A549 (cell line): ENCODE measurements around the gene ETS2. TPM values are rescaled to one million over a fixed set of nuclear protein-coding genes. Genes with fewer than 3 reads are reported as not detected.

Source experiments
- ATAC-seq, 2 experiments: fragments of 200-7000 bp in 1 of 2; fragments of >200 bp in 1 of 2; cut with Nextera tagmentation in 1 of 2; cut with Tn5 transposase in 1 of 2; 3 replicates each; pipeline versions ENCODE4 v1.8.0 to v1.9.1; 2018 to 2020; ENCODE audit warnings: mild to moderate bottlenecking in 1 of 2, moderate library complexity in 1 of 2
- CTCF ChIA-PET: fragments of 300-600 bp; sonication (Branson Sonifier 250); formaldehyde crosslinking; extraction: SDS; loops from one replicate; lab custom pipeline; 2021; ENCODE audit warnings: antibody characterized with exemption, inconsistent platforms; lab: Yijun Ruan, JAX
- POLR2A ChIA-PET: fragments of 350-600 bp; formaldehyde crosslinking; extraction: SDS; loops from one replicate; lab custom pipeline; 2021; ENCODE audit warnings: antibody characterized with exemption, inconsistent platforms; lab: Yijun Ruan, JAX
- DNase-seq, 2 experiments: peaks; one replicate each; pipeline versions ENCODE4 v3.0.0 to v3.0.0-alpha.2; 2011 to 2016; ENCODE audit warnings: low read depth in 1 of 2, low spot score in 1 of 2
- FAIRE-seq: peaks from 2 replicates; lab custom pipeline; 2011; peaks lifted over from hg19 to GRCh38; lab: Jason Lieb, UNC
- H3K27ac ChIP-seq, 2 experiments: fragments of >200 bp; sonication (Bioruptor Twin); formaldehyde crosslinking; 3 replicates each; pipeline ENCODE4 v1.5.1; 2016 to 2017
- H3K4me1 ChIP-seq: fragments of >200 bp; sonication (Bioruptor Twin); formaldehyde crosslinking; 3 replicates; pipeline ENCODE4 v1.6.1; 2016
- H3K4me2 ChIP-seq: fragments of >200 bp; sonication (Bioruptor Twin); formaldehyde crosslinking; 3 replicates; pipeline ENCODE4 v1.6.1; 2016
- H3K4me3 ChIP-seq: fragments of >200 bp; sonication (Bioruptor Twin); formaldehyde crosslinking; 3 replicates; pipeline ENCODE4 v1.5.1; 2016
- H3K9me3 ChIP-seq: fragments of >200 bp; sonication (Bioruptor Twin); formaldehyde crosslinking; 3 replicates; pipeline ENCODE4 v1.6.1; 2016
- CEBPB ChIP-seq, 2 experiments: fragments of >200 bp in 1 of 2; sonication (Bioruptor Twin) in 1 of 2; formaldehyde crosslinking in 1 of 2; IDR thresholded peaks; 2 replicates each; pipeline ENCODE4 v1.6.1; 2012 to 2016
- CHD4 ChIP-seq: fragments of 200-600 bp; sonication (generic); IDR thresholded peaks from 2 replicates; pipeline ENCODE4 v1.6.1; 2016; ENCODE audit warnings: antibody characterized with exemption, mild to moderate bottlenecking, borderline replicate concordance
- EHMT2 ChIP-seq: fragments of 200-600 bp; sonication (generic); IDR thresholded peaks from 2 replicates; pipeline ENCODE4 v1.6.1; 2016; ENCODE audit warnings: antibody characterized with exemption, low read depth, mild to moderate bottlenecking, moderate library complexity
- FOSL2 ChIP-seq, 2 experiments: fragments of 450-650 bp in 1 of 2; fragments of >200 bp in 1 of 2; sonication (Bioruptor Twin) in 1 of 2; formaldehyde crosslinking; IDR thresholded peaks; 2 replicates each; pipeline versions ENCODE4 v1.5.0 to v1.6.1; 2016 to 2020; ENCODE audit warnings: mild to moderate bottlenecking in 1 of 2, moderate library complexity in 1 of 2
- GATA3 ChIP-seq: IDR thresholded peaks from 2 replicates; pipeline ENCODE4 v1.6.1; 2012; ENCODE audit warnings: borderline replicate concordance
- HDAC2 ChIP-seq: fragments of 200-600 bp; sonication (generic); IDR thresholded peaks from 2 replicates; pipeline ENCODE4 v1.6.1; 2016
- HOXB5 ChIP-seq: fragments of 250-450 bp; sonication (Bioruptor Pico); IDR thresholded peaks from 2 replicates; pipeline ENCODE4 v1.5.0; 2020; ENCODE audit warnings: mild to moderate bottlenecking, moderate library complexity
- JUNB ChIP-seq: fragments of >200 bp; sonication (Bioruptor Twin); formaldehyde crosslinking; IDR thresholded peaks from 2 replicates; pipeline ENCODE4 v1.6.1; 2016
- KDM1A ChIP-seq: fragments of 200-600 bp; sonication (generic); IDR thresholded peaks from 2 replicates; pipeline ENCODE4 v1.6.1; 2016; ENCODE audit warnings: low read depth, mild to moderate bottlenecking
- MAFK ChIP-seq: fragments of 450-650 bp; IDR thresholded peaks from 2 replicates; pipeline ENCODE4 v1.6.1; 2014; ENCODE audit not compliant: partially characterized antibody
- NFE2L2 ChIP-seq: fragments of 150-350 bp; conservative IDR thresholded peaks from 2 replicates; pipeline ENCODE4 v1.6.1; 2014; ENCODE audit warnings: low read length
- NPAS2 ChIP-seq: fragments of 250-450 bp; sonication (Bioruptor Pico); IDR thresholded peaks from 2 replicates; pipeline ENCODE4 v1.8.0; 2022; ENCODE audit warnings: mild to moderate bottlenecking, moderate library complexity, borderline replicate concordance
- NR3C1 ChIP-seq: fragments of >200 bp; sonication (Bioruptor Twin); formaldehyde crosslinking; IDR thresholded peaks from 3 replicates; pipeline ENCODE4 v1.6.1; 2017
- PHF8 ChIP-seq: fragments of 200-600 bp; sonication (generic); IDR thresholded peaks from 2 replicates; pipeline ENCODE4 v1.6.1; 2016; ENCODE audit warnings: low read depth, mild to moderate bottlenecking, antibody characterized with exemption, moderate library complexity, borderline replicate concordance
- POLR2AphosphoS2 ChIP-seq: conservative IDR thresholded peaks from 2 replicates; pipeline ENCODE4 v1.6.1; 2012; ENCODE audit warnings: low read length, improper control_type of control experiment, inconsistent platforms
- RAD21 ChIP-seq, 2 experiments: fragments of >200 bp in 1 of 2; sonication (Bioruptor Twin) in 1 of 2; formaldehyde crosslinking in 1 of 2; IDR thresholded peaks in 1 of 2; conservative IDR thresholded peaks in 1 of 2; 2 replicates in 1 of 2; 3 replicates in 1 of 2; pipeline ENCODE4 v1.6.1; 2012 to 2018; ENCODE audit warnings: inconsistent platforms in 1 of 2
- SMC3 ChIP-seq: fragments of >200 bp; sonication (Bioruptor Twin); formaldehyde crosslinking; IDR thresholded peaks from 3 replicates; pipeline ENCODE4 v1.6.1; 2018; ENCODE audit warnings: inconsistent platforms
- ZFP36 ChIP-seq: fragments of 450-650 bp; IDR thresholded peaks from 2 replicates; pipeline ENCODE4 v1.6.1; 2014; ENCODE audit warnings: borderline replicate concordance; ENCODE audit not compliant: partially characterized antibody
- ZNF302 ChIP-seq: fragments of 250-450 bp; sonication (Bioruptor Pico); IDR thresholded peaks from 2 replicates; pipeline ENCODE4 v1.9.0; 2021; ENCODE audit warnings: inconsistent platforms, mild to moderate bottlenecking, moderate library complexity
- WGBS: methylation state at CpG from one replicate; pipeline ENCODE4 v1.1.6; 2017; ENCODE audit errors: missing lambda C conversion rate; 5-methylcytosine and 5-hydroxymethylcytosine counted together
- polyA plus RNA-seq, 4 experiments: library from polyadenylated mRNA; depleted of rRNA in 3 of 4; stranded (reverse); fragments of >200 nt; fragmentation: RNase III in 1 of 4; extraction: RNeasy Plus Mini Kit Qiagen cat#74134 plus additional on column Dnase treatment in 1 of 4; gene quantifications; 2 replicates in 3 of 4; 3 replicates in 1 of 4; pipeline ENCODE4 v1.2.3, GENCODE V29; 2011 to 2017
- TF ChIP-seq, protein P1 (sequence below): IDR thresholded peaks from 2 replicates; pipeline ENCODE4 v1.6.1; 2012
- TF ChIP-seq, protein P2 (sequence below): fragments of 200-600 bp; sonication (generic); IDR thresholded peaks from 2 replicates; pipeline ENCODE4 v1.6.1; 2016; ENCODE audit warnings: antibody characterized with exemption, mild to moderate bottlenecking, moderate library complexity
- TF ChIP-seq, protein P3 (sequence below): fragments of >200 bp; sonication (Bioruptor Twin); formaldehyde crosslinking; IDR thresholded peaks from 3 replicates; pipeline ENCODE4 v1.5.1; 2016

Gene ETS2
- polyA plus RNA-seq, 2 of the 4 experiments (the other 2 are of a cell fraction), result 41.6 to 45.5 TPM

DNA sequence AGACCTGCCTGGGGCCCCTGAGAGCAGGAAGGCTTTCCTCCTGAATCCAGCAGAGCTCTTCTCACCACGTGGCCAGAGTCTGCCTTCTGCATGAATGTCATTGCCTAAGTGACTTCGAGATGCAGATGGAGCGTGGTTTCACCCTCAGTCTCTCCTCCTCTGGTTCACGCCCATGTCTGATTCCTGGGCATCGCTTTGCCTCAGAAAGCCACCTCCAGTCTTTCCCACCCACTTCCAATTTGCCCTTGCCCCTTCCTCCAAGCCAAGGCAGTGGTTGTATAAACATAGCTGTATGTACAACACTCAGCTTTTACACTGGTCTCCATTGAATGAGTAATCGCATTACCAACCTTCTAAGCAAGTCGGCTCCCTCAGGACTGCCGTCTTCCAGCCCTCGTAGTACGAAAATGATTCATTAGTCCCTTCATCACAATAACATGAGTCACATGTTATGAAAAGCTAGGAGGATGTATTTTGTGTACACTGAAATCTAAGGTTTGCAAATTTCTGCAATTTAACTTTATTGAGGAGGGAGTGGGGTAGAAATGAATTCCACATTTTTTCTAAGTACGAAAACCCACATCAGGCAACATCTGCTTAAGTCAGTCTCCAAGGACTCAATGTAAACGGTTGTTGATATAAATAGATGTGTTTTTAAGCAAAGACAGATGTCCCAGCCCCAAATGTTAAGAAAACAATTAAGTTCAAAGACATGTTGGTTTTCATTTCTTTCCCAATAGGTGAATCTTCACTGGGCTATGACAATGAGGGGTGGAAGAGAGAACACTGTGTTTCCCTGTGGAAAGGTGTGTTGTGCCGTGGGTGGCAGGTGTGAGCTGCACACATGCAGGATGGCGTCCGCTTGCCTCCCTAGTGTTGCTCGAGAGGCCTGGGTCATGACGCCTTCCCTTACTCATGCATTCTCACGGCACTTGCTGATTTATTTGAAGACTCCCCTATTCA lies 32.3 kb upstream of the ETS2 start (continued):
- TF ChIP-seq ZFP36, result no peak
- TF ChIP-seq, protein P1, sequence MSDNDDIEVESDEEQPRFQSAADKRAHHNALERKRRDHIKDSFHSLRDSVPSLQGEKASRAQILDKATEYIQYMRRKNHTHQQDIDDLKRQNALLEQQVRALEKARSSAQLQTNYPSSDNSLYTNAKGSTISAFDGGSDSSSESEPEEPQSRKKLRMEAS, result peak; percentile 64; the same call in 1 of the 2 replicates
- TF ChIP-seq PHF8, result no peak
- TF ChIP-seq RAD21 (conservative IDR thresholded peaks at IDR 0.05 in 1 of 2, IDR thresholded peaks at IDR 0.05 in 1 of 2), result no peak
- TF ChIP-seq MAFK, result peak; percentile 9
- TF ChIP-seq JUNB, result peak; percentile 68
- peak; percentile 42; the same call in 1 of the 2 replicates for TF ChIP-seq GATA3
- TF ChIP-seq POLR2AphosphoS2, result no peak

DNA sequence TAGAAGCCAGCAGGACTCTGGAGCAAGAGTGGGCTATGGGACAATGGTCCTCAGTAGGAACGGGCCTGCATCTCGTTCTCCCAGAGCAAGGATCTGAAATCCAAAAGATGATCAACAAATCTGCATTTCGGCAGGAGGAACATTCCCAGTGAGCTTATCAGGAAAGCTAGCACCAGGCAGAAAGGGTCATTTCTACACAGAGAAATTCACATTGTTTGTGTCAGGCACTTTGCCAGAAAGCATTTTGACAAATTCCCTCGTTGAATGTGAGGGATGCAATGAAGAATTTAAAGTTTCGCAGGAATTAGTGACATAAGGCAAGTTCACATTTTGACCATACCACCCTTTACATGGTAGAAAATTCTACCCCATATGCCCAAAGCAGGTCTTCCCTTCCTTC lies 31.6 kb upstream of the ETS2 start:
- FAIRE-seq, result no peak
- no peak overlapping the region for H3K4me3 ChIP-seq
- TF ChIP-seq NFE2L2 (no peak), NR3C1 (no peak), HDAC2 (no peak), JUNB (no peak), MAFK (no peak), FOSL2 (IDR thresholded peaks at IDR 0.05) (no peak), FOSL2 (CRISPR knock-in tag; IDR thresholded peaks at IDR 0.05) (no peak), HOXB5 (CRISPR knock-in tag) (no peak), SMC3 (no peak), ZNF302 (CRISPR knock-in tag) (no peak), EHMT2 (no peak), KDM1A (no peak), CHD4 (no peak), NPAS2 (CRISPR knock-in tag) (no peak), CEBPB (IDR thresholded peaks at IDR 0.05) (no peak)
- TF ChIP-seq, protein P2, sequence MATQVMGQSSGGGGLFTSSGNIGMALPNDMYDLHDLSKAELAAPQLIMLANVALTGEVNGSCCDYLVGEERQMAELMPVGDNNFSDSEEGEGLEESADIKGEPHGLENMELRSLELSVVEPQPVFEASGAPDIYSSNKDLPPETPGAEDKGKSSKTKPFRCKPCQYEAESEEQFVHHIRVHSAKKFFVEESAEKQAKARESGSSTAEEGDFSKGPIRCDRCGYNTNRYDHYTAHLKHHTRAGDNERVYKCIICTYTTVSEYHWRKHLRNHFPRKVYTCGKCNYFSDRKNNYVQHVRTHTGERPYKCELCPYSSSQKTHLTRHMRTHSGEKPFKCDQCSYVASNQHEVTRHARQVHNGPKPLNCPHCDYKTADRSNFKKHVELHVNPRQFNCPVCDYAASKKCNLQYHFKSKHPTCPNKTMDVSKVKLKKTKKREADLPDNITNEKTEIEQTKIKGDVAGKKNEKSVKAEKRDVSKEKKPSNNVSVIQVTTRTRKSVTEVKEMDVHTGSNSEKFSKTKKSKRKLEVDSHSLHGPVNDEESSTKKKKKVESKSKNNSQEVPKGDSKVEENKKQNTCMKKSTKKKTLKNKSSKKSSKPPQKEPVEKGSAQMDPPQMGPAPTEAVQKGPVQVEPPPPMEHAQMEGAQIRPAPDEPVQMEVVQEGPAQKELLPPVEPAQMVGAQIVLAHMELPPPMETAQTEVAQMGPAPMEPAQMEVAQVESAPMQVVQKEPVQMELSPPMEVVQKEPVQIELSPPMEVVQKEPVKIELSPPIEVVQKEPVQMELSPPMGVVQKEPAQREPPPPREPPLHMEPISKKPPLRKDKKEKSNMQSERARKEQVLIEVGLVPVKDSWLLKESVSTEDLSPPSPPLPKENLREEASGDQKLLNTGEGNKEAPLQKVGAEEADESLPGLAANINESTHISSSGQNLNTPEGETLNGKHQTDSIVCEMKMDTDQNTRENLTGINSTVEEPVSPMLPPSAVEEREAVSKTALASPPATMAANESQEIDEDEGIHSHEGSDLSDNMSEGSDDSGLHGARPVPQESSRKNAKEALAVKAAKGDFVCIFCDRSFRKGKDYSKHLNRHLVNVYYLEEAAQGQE, result no peak
- TF ChIP-seq, protein P3, sequence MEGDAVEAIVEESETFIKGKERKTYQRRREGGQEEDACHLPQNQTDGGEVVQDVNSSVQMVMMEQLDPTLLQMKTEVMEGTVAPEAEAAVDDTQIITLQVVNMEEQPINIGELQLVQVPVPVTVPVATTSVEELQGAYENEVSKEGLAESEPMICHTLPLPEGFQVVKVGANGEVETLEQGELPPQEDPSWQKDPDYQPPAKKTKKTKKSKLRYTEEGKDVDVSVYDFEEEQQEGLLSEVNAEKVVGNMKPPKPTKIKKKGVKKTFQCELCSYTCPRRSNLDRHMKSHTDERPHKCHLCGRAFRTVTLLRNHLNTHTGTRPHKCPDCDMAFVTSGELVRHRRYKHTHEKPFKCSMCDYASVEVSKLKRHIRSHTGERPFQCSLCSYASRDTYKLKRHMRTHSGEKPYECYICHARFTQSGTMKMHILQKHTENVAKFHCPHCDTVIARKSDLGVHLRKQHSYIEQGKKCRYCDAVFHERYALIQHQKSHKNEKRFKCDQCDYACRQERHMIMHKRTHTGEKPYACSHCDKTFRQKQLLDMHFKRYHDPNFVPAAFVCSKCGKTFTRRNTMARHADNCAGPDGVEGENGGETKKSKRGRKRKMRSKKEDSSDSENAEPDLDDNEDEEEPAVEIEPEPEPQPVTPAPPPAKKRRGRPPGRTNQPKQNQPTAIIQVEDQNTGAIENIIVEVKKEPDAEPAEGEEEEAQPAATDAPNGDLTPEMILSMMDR, result no peak
- TF ChIP-seq, all 56 proteins: peak for 0
- H3K4me1 ChIP-seq, result peaks cover 36% of the 10 kb centered on the region
- H3K4me2 ChIP-seq, result peak overlapping the region; percentile 47; the same call in 2 of the 3 replicates
- DNase-seq (no peak), ATAC-seq (no peak)
- ChIA-PET CTCF (interaction anchor here (0.6 to 2.7 kb wide), 3 partner anchors 11 to 28 kb away, joined by 3 to 13 read pairs (median 3); no protein-coding TSS in a partner anchor), POLR2A (no interaction called here)
- H3K27ac ChIP-seq, result peak overlapping the region; percentile 73 to 80
- 92% methylated on average over 5 of the region's 5 CpGs for WGBS
- H3K9me3 ChIP-seq, result 0 out of 3 replicates have a peak, but pooled peaks cover 10% of the 10 kb centered on the region
